GM06990 (cell line): Measurements from ENCODE around the gene LPCAT4.
"Not testable (repeated sequence)": the region's sequence is repeated elsewhere in the genome, so short reads cannot be mapped to it uniquely, and the experiment has no call there.

Experiments used
- DNase-seq: peaks from one replicate; pipeline ENCODE4 v3.0.0-alpha.2; 2011; ENCODE audit not compliant: insufficient read length; ENCODE audit errors: extremely low read depth
- H3K27me3 ChIP-seq: replicated peaks from 2 replicates; pipeline ENCODE4 v1.6.0; 2011; ENCODE audit warnings: low read length; ENCODE audit not compliant: control insufficient read depth, insufficient read depth
- H3K36me3 ChIP-seq: 2 replicates; pipeline ENCODE4 v1.5.1; 2011; ENCODE audit warnings: low read length; ENCODE audit not compliant: control insufficient read depth, insufficient read depth
- H3K4me3 ChIP-seq: replicated peaks from 2 replicates; pipeline ENCODE4 v1.5.1; 2011; ENCODE audit warnings: low read depth, mild to moderate bottlenecking, control low read depth, low read length
- CTCF ChIP-seq: IDR thresholded peaks from 2 replicates; pipeline ENCODE4 v1.5.1; 2011; ENCODE audit warnings: low read length, control low read depth, mild to moderate bottlenecking, inconsistent platforms; ENCODE audit not compliant: insufficient read depth, poor library complexity, severe bottlenecking

Gene LPCAT4

GRCh38 chr15:34355241-34355640 is 11.8 kb downstream of the LPCAT4 start:
- H3K36me3 ChIP-seq: peaks cover 21% of the 10 kb centered on the region
- no peak for DNase-seq
- TF ChIP-seq CTCF: no peak
- no peak overlapping the region for H3K4me3 ChIP-seq
- no peaks in the 10 kb centered on the region for H3K27me3 ChIP-seq

GRCh38 chr15:34354286-34354685 is 12.7 kb downstream of the LPCAT4 start:
- DNase-seq: no peak
- TF ChIP-seq CTCF: no peak
- H3K4me3 ChIP-seq: no peak overlapping the region
- H3K36me3 ChIP-seq: peaks cover 15% of the 10 kb centered on the region
- no peaks in the 10 kb centered on the region for H3K27me3 ChIP-seq

DNA sequence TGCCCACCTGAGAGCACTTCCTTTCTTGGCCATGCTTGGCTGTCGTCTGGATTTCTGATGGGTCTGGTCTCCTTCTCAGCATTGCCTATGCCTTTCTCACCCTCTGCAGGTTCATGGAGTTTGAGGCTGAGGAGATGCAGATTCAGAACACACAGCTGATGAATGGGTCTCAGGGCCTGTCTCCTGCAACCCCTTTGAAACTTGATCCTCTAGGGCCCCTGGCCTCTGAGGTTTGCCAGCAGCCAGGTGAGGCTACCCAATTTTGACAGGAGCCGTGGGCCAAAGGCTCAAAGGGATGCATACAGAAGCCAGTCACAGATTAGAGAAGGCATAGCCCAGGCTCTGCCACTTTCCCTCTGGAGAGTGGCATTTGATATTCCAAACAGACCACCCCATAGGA is 13.4 kb downstream of the LPCAT4 start:
- H3K27me3 ChIP-seq: no peaks in the 10 kb centered on the region
- H3K36me3 ChIP-seq: peaks cover 11% of the 10 kb centered on the region
- DNase-seq: no peak
- no peak overlapping the region for H3K4me3 ChIP-seq
- TF ChIP-seq CTCF: no peak

DNA sequence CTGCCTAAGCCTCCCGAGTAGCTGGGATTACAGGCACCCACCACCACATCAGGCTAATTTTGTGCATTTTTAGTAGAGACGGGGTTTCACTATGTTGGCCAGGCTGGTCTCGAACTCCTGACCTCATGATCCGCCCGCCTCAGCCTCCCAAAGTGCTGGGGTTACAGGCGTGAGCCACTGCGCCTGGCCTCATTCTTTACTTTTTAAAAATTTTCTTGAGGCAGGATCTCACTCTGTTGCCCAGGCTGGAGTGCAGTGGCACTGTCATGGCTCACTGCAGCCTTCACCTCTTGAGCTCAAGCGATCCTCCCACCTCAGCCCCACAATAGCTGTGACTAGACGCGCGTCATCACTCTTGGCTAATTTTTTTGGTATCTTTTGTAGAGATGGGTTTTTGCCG is 14.0 kb downstream of the LPCAT4 start:
- peaks cover 11% of the 10 kb centered on the region for H3K36me3 ChIP-seq
- H3K4me3 ChIP-seq, DNase-seq, H3K27me3 ChIP-seq: not testable (repeated sequence)

DNA sequence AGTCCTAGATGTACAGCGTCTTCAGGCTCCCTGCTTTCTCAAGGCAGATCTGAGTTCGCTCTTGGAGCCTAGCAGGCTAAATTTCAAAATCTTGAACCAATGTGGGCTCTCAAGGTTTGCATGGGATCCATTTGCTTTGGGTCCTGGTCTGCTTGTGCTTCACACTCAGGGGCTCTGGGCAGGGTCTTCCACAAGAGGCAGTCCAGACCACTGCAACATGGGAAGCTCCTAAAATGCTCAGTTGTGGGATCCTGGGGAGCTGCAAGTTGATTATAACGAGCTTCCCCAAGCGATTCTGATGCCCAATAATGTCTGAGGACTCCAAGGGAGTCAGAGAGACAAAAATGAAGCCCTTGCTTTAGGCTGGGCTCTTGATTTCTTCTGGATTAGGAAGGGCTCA is 17.2 kb downstream of the LPCAT4 start:
- H3K27me3 ChIP-seq: no peaks in the 10 kb centered on the region
- DNase-seq: no peak
- no peak for TF ChIP-seq CTCF

DNA sequence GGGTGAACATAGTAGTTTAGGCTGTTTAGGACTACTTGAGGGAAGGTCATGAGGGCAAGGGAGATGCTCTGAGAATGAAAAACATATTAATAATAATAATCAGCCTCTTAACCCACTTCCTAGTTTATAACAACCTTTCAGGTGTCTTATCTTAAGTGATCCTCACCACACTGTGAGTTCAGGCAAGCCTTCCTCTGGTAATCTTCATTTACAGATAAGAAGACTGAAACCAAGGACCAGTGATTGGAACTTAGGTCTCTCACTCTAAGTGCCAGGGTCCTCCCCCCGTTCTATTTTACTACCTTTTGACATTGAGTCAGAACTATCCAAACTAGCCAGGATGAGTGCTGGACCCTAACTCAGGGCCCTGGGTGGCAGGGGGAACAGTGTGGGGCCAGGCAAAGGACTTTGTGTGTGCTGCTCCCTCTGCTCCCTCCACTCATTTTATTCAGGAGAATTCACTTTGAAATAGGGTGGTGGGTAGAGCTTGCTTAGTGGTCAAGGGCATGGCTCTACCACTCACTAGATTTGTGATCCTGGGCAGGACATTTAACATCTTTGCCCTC is 18.2 kb downstream of the LPCAT4 start:
- DNase-seq: no peak
- TF ChIP-seq CTCF: no peak
- H3K4me3 ChIP-seq: no peak overlapping the region
- H3K36me3 ChIP-seq: no peaks in the 10 kb centered on the region
- no peaks in the 10 kb centered on the region for H3K27me3 ChIP-seq

More for the DNA sequence above, 17.2 kb downstream of the LPCAT4 start:
- H3K4me3 ChIP-seq: no peak overlapping the region
- no peaks in the 10 kb centered on the region for H3K36me3 ChIP-seq
